Kidney tubule cell (primary cell): Measurements from ENCODE around the gene CDH12.

Source experiments
- DNase-seq: peaks from one replicate; pipeline ENCODE4 v3.0.0-alpha.2; 2018; ENCODE audit warnings: low spot score

The CDH12 gene

DNA sequence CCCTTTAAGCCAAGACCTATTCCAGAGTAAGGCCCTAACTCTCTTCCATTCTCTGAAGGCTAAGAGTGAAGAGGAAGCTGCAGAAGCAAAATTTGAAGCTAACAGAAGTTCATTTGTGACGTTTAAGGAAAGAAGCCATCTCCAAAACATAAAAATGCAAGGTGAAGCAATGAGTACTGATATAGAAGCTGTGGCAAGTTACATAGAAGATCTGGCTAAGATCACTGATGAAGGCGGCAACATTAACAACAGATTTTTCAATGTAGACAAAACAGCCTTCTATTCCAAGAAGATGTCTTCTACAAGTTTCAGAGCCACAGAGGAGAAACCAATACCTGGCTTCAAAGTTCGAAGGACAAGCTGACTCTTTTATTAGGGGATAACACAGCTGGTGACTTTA is 1143.4 kb downstream of the CDH12 start:
- no peak for DNase-seq

DNA sequence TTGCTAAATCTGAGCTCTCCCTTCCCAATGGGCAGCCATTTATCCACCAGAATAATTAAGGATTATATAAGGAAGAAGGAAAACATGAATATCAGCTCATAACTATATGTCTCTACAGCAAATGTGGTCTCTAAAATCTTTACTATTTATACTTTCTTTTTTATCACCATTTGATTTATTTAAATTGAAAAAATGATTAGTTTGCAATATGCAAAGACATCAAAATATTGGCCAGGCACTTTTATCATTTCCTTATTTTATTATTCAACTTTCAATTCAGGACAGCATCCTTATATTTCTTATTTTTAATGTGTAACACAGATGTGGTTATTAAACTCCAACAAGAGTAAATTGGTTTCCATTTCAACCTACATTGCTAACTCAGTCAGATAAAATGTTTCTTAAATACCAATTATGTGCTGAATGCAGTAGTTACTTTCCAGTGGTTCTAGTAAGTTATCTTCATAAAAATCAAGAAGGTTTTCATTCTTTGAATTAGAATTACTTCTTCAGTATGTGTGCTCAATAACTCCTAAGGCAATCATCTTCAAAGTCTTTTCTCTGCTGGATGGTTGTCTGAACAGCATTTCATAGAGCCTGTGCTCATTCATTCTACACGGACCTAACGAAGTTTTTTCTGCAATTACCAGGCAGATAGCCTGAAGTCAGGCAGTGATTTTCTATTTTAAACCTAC is 1148.0 kb downstream of the CDH12 start:
- DNase-seq, result no peak

DNA sequence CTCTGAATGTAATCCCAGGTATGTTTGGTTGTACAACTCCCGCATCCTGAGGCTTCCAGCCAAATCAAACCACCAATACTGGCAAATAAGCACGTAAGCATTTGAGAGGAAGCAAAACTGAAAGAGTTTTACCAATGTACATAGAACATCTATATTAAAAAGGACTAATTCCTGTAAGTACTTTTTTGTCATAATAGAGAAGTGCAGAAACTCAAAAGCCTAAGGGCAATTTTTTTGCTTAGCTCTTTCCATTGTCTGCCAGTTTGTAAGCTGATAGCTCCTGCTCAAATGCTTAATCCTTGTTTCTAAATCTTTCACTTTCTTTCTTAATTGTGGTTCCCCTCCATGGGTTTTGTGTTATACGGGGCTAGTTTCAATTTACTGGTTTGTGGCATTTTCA is 1151.8 kb downstream of the CDH12 start:
- DNase-seq, result no peak
